ENCODE data around the gene C11orf91. TPM values are rescaled to one million over a fixed set of nuclear protein-coding genes. Genes with fewer than 3 reads are reported as not detected.
"Not testable (repeated sequence)": the region's sequence is repeated elsewhere in the genome, so short reads cannot be mapped to it uniquely, and the experiment has no call there.

Gene C11orf91
- total RNA-seq, 2 experiments from 2014 or later = not detected

- DNase-seq (no peak), ATAC-seq (no peak)
- intact Hi-C loops (cut with micrococcal nuclease) = no loop called here
- H3K4me3 Mint-ChIP-seq = no peak overlapping the region
- no peaks in the 10 kb centered on the region for H3K4me1 Mint-ChIP-seq (ENCODE audit: low read depth)
- ChIA-PET CTCF (no interaction called here), POLR2A (no interaction called here)
- H3K27ac Mint-ChIP-seq = no peak overlapping the region
- H3K9me3 Mint-ChIP-seq = no peaks in the 10 kb centered on the region
- H3K36me3 Mint-ChIP-seq (ENCODE audit: low read depth) = no peaks in the 10 kb centered on the region
- TF ChIP-seq CTCF (IDR thresholded peaks at IDR 0.05) = no peak
- H3K27me3 Mint-ChIP-seq = peaks cover 1% of the 10 kb centered on the region
These were observed 36.5 kb downstream of the C11orf91 start for GRCh38 chr11:33664166-33664565.

- ATAC-seq (no peak), DNase-seq (no peak)
- no peaks in the 10 kb centered on the region for H3K36me3 Mint-ChIP-seq (ENCODE audit: low read depth)
- H3K27ac Mint-ChIP-seq = no peak overlapping the region
- no peaks in the 10 kb centered on the region for H3K9me3 Mint-ChIP-seq
- peaks cover 1% of the 10 kb centered on the region for H3K27me3 Mint-ChIP-seq
- POLR2A ChIA-PET = no interaction called here
- intact Hi-C loops (cut with micrococcal nuclease) = no loop called here
- H3K4me1 Mint-ChIP-seq (ENCODE audit: low read depth) = no peaks in the 10 kb centered on the region
- CTCF ChIA-PET = no interaction called here
- TF ChIP-seq CTCF (IDR thresholded peaks at IDR 0.05) = no peak
- no peak overlapping the region for H3K4me3 Mint-ChIP-seq
These were observed 37.5 kb downstream of the C11orf91 start for GRCh38 chr11:33663121-33663520.

- CTCF ChIA-PET = interaction anchor here (1.5 kb wide), 1 partner anchor 81 kb away, joined by 5 read pairs; no protein-coding TSS in a partner anchor
- POLR2A ChIA-PET; H3K4me3 Mint-ChIP-seq; intact Hi-C loops (cut with micrococcal nuclease); ATAC-seq; DNase-seq; H3K27me3 Mint-ChIP-seq; H3K4me1 Mint-ChIP-seq (ENCODE audit: low read depth); H3K36me3 Mint-ChIP-seq (ENCODE audit: low read depth); H3K27ac Mint-ChIP-seq; H3K9me3 Mint-ChIP-seq: not testable (repeated sequence)
These were observed 39.1 kb downstream of the C11orf91 start for GRCh38 chr11:33661526-33661925.

- Mint-ChIP-seq H3K36me3 (ENCODE audit: low read depth) (no peaks in the 10 kb centered on the region), H3K27me3 (peaks cover 2% of the 10 kb centered on the region), H3K4me3 (no peak overlapping the region), H3K9me3 (no peaks in the 10 kb centered on the region), H3K4me1 (ENCODE audit: low read depth) (no peaks in the 10 kb centered on the region), H3K27ac (no peak overlapping the region)
- ChIA-PET POLR2A (no interaction called here), CTCF (interaction anchor here (1.5 kb wide), 1 partner anchor 81 kb away, joined by 5 read pairs; no protein-coding TSS in a partner anchor)
- intact Hi-C loops (cut with micrococcal nuclease) = no loop called here
- DNase-seq (no peak), ATAC-seq (no peak)
- no peak for TF ChIP-seq CTCF (IDR thresholded peaks at IDR 0.05)
These were observed 39.7 kb downstream of the C11orf91 start for GRCh38 chr11:33660962-33661361.

DNA sequence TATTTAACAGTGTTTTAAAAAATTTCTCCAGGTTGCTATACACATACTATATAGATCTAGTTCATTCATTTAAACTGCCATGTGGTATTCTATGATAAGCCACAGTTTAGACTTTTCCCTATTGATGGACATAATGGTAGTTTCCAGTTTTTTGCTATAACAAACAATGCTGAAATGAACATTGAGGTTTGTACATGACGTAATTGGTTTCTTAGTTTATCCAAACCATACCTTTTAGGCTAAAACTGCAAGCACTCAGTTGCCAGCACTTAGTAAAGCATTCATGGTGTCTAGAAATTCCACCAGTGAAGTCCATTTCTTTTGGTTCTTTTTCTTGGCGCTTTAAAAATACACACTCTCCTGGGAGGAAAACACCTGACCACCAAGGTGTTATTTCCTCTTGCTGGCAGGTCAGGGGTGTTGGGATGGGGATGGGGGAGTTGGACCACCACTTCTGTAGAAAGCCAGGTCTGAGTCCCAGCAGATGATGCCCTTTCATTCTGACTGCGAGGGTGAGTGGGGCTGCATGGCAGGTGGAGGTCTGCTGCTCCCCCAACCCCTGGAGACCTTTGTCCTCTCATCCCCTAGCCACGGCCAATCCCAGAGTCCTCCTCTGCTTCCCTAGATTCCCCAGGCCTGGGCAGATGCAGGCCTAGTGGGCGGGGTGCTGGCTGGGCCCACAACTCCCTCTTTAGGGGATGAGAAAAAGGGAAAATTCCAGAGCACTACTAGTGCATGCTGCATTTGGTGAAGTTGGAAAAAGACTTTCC is 41.1 kb downstream of the C11orf91 start:
- Mint-ChIP-seq H3K9me3 (no peaks in the 10 kb centered on the region), H3K4me1 (ENCODE audit: low read depth) (no peaks in the 10 kb centered on the region), H3K27me3 (peaks cover 5% of the 10 kb centered on the region), H3K27ac (no peak overlapping the region), H3K4me3 (no peak overlapping the region), H3K36me3 (ENCODE audit: low read depth) (no peaks in the 10 kb centered on the region)
- intact Hi-C loops (cut with micrococcal nuclease) = no loop called here
- CTCF ChIA-PET = no interaction called here
- POLR2A ChIA-PET = no interaction called here
- ATAC-seq (no peak), DNase-seq (no peak)
- TF ChIP-seq CTCF (IDR thresholded peaks at IDR 0.05) = no peak
